Chondrocyte (in vitro differentiated cells): ENCODE results near the gene RALGAPB. TPM values are rescaled to one million over a fixed set of nuclear protein-coding genes. Genes with fewer than 3 reads are reported as not detected.

Source experiments
- DNase-seq: peaks from one replicate; pipeline ENCODE4 v3.0.0; 2021; ENCODE audit warnings: mixed read lengths, low spot score
- H3K27ac Mint-ChIP-seq: one replicate; pipeline ENCODE4 v1.8.0; 2021; ENCODE audit warnings: mild to moderate bottlenecking, moderate library complexity, mixed read lengths; ENCODE audit not compliant: unreplicated experiment
- H3K27me3 Mint-ChIP-seq: 2 replicates; pipeline ENCODE4 v1.8.0; 2021; ENCODE audit warnings: low read depth, mixed read lengths
- H3K36me3 Mint-ChIP-seq: 2 replicates; pipeline ENCODE4 v1.8.0; 2021; ENCODE audit warnings: low read depth, mixed read lengths
- H3K4me1 Mint-ChIP-seq: 2 replicates; pipeline ENCODE4 v1.8.0; 2021; ENCODE audit warnings: low read depth, mild to moderate bottlenecking, mixed read lengths
- H3K4me3 Mint-ChIP-seq: one replicate; pipeline ENCODE4 v1.8.0; 2021; ENCODE audit warnings: mild to moderate bottlenecking, moderate library complexity, mixed read lengths; ENCODE audit not compliant: unreplicated experiment
- H3K9me3 Mint-ChIP-seq: 2 replicates; pipeline ENCODE4 v1.8.0; 2021; ENCODE audit warnings: low read depth, mixed read lengths
- CTCF ChIP-seq: fragments of 200-600 bp; sonication (generic); IDR thresholded peaks from 2 replicates; pipeline ENCODE4 v1.5.0; 2021; ENCODE audit warnings: antibody characterized with exemption, mild to moderate bottlenecking, moderate library complexity
- microRNA-seq: library from miRNA; unstranded; fragments of <30 nt; microRNA quantifications from one replicate; pipeline ENCODE4 v1.2.0, GENCODE V29; 2020; ENCODE audit warnings: borderline number of aligned reads
- total RNA-seq: library from RNA; stranded (reverse); gene quantifications from 3 replicates; pipeline ENCODE4 v1.2.1, GENCODE V29; 2021

The RALGAPB gene
- total RNA-seq, 1 donor from 2014 or later: 32.6 TPM

- H3K27ac Mint-ChIP-seq: no peak overlapping the region
- H3K4me3 Mint-ChIP-seq: no peak overlapping the region
- H3K9me3 Mint-ChIP-seq: no peaks in the 10 kb centered on the region
- DNase-seq: no peak
- peaks cover 19% of the 10 kb centered on the region for H3K27me3 Mint-ChIP-seq
- no peak for TF ChIP-seq CTCF
- H3K4me1 Mint-ChIP-seq: no peaks in the 10 kb centered on the region
- no peaks in the 10 kb centered on the region for H3K36me3 Mint-ChIP-seq
These were observed 151.4 kb downstream of the RALGAPB start for GRCh38 chr20:38624084-38624483.

GRCh38 chr20:38625896-38626295 is 153.3 kb downstream of the RALGAPB start:
- no peak for TF ChIP-seq CTCF
- DNase-seq: no peak
- Mint-ChIP-seq H3K4me3 (no peak overlapping the region), H3K4me1 (peaks cover 5% of the 10 kb centered on the region), H3K9me3 (no peaks in the 10 kb centered on the region), H3K27ac (no peak overlapping the region), H3K27me3 (peaks cover 5% of the 10 kb centered on the region), H3K36me3 (no peaks in the 10 kb centered on the region)

GRCh38 chr20:38626921-38627659 is 154.4 kb downstream of the RALGAPB start:
- H3K9me3 Mint-ChIP-seq: no peaks in the 10 kb centered on the region

More at GRCh38 chr20:38626921-38627659, 154.4 kb downstream of the RALGAPB start:
- no peaks in the 10 kb centered on the region for H3K27me3 Mint-ChIP-seq
- peaks cover 12% of the 10 kb centered on the region for H3K4me1 Mint-ChIP-seq
- no peak for TF ChIP-seq CTCF
- no peak for DNase-seq
- no peaks in the 10 kb centered on the region for H3K36me3 Mint-ChIP-seq
- H3K4me3 Mint-ChIP-seq: no peak overlapping the region
- H3K27ac Mint-ChIP-seq: no peak overlapping the region

Small RNA genes within 50 kb of the gene (microRNA-seq; reads per million reads assigned to microRNA genes)
- gene MIR548O2: not detected

Other genes starting within 250 kb of the RALGAPB start
- 17.6 to 18.8 TPM (median 17.8 TPM) in 3 replicates for gene KIAA1755, start 212.1 kb upstream of the RALGAPB start, total RNA-seq
- gene BPI, start 168.7 kb upstream of the RALGAPB start, total RNA-seq: 0.55 to 0.74 TPM (median 0.68 TPM) in 3 replicates
- gene LBP, start 126.4 kb upstream of the RALGAPB start, total RNA-seq: not detected in 3 replicates
- 20.8 to 24.1 TPM (median 23.6 TPM) in 3 replicates for gene SNHG17, start 37.5 kb upstream of the RALGAPB start, total RNA-seq
- gene ADIG, start 108.4 kb downstream of the RALGAPB start, total RNA-seq: not detected in 3 replicates
- gene ARHGAP40, start 129.0 kb downstream of the RALGAPB start, total RNA-seq: not detected in 3 replicates